ENCODE measurements around the gene PLXNA4.

The PLXNA4 gene

DNA sequence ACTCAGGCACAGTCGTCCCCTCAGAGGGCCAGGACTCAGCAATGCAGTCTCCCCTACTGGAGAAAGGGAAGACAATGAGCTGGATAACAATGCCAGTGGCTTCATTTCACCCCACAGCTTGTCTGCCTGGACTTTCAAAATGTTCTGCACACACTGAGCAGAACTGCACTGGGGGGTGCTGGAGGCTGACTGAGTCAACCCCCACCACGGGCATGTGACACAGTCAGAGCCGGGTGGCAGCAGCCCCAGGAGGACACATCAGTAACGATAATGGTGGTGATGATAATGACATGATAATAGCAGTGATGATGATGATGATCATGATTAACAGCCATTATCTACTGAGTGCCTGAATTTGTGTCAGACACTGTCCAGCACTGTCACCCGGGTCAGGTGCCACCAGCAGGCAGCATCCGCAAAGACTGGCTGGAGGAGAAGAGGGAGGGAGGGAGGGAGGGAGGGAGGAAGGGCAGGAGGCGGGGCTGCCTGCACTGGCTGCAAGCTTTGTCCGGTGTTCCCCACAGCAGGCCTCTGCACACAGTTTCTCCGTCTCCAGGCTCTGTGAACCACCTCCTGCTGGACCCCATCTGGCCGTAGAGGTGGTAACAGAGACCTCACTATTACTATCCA lies 67.4 kb downstream of the PLXNA4 start:
- no peak overlapping the region for H2AFZ ChIP-seq (ENCODE audit: low read depth, low read length, severe bottlenecking)
- H3K4me3 ChIP-seq (ENCODE audit: insufficient read depth, low read length, poor library complexity, severe bottlenecking) = no peak overlapping the region
- H3F3A ChIP-seq (ENCODE audit: insufficient read depth) = no peaks in the 10 kb centered on the region
- TF ChIP-seq EZH2phosphoT487 (conservative IDR thresholded peaks at IDR 0.05; ENCODE audit: low read length) = no peak
- TF ChIP-seq, protein P1, sequence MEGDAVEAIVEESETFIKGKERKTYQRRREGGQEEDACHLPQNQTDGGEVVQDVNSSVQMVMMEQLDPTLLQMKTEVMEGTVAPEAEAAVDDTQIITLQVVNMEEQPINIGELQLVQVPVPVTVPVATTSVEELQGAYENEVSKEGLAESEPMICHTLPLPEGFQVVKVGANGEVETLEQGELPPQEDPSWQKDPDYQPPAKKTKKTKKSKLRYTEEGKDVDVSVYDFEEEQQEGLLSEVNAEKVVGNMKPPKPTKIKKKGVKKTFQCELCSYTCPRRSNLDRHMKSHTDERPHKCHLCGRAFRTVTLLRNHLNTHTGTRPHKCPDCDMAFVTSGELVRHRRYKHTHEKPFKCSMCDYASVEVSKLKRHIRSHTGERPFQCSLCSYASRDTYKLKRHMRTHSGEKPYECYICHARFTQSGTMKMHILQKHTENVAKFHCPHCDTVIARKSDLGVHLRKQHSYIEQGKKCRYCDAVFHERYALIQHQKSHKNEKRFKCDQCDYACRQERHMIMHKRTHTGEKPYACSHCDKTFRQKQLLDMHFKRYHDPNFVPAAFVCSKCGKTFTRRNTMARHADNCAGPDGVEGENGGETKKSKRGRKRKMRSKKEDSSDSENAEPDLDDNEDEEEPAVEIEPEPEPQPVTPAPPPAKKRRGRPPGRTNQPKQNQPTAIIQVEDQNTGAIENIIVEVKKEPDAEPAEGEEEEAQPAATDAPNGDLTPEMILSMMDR (IDR thresholded peaks at IDR 0.05; ENCODE audit: insufficient read depth, low read length, poor library complexity, severe bottlenecking) = no peak
- H4K20me1 ChIP-seq (ENCODE audit: low read depth, low read length) = no peaks in the 10 kb centered on the region
- no peak overlapping the region for H3K9ac ChIP-seq (ENCODE audit: low read length)
- H3K9me2 ChIP-seq (replicated peaks; ENCODE audit: insufficient read depth, low read length) = no peaks in the 10 kb centered on the region
- no peaks in the 10 kb centered on the region for H3K36me3 ChIP-seq (ENCODE audit: low read length)
- no peaks in the 10 kb centered on the region for H3K27me3 ChIP-seq (ENCODE audit: low read length)
- H3K4me2 ChIP-seq (ENCODE audit: low read depth, low read length, poor library complexity, severe bottlenecking) = no peak overlapping the region
- H3K79me2 ChIP-seq (ENCODE audit: insufficient read depth, low read length) = no peaks in the 10 kb centered on the region
- no peaks in the 10 kb centered on the region for H3K9me3 ChIP-seq (ENCODE audit: insufficient read depth, low read length)
- H3K27ac ChIP-seq (ENCODE audit: low read depth, low read length) = no peak overlapping the region

- Histone ChIP-seq H3K36me3 (ENCODE audit: low read length) (no peaks in the 10 kb centered on the region), H3K9ac (ENCODE audit: low read length) (no peak overlapping the region), H4K20me1 (ENCODE audit: low read depth, low read length) (no peaks in the 10 kb centered on the region), H3K27ac (ENCODE audit: low read depth, low read length) (no peak overlapping the region), H2AFZ (ENCODE audit: low read depth, low read length, severe bottlenecking) (no peak overlapping the region), H3K4me3 (ENCODE audit: insufficient read depth, low read length, poor library complexity, severe bottlenecking) (no peak overlapping the region), H3K9me3 (ENCODE audit: insufficient read depth, low read length) (no peaks in the 10 kb centered on the region), H3K4me2 (ENCODE audit: low read depth, low read length, poor library complexity, severe bottlenecking) (no peak overlapping the region), H3K27me3 (ENCODE audit: low read length) (no peaks in the 10 kb centered on the region), H3K9me2 (replicated peaks; ENCODE audit: insufficient read depth, low read length) (no peaks in the 10 kb centered on the region), H3F3A (ENCODE audit: insufficient read depth) (no peaks in the 10 kb centered on the region), H3K79me2 (ENCODE audit: insufficient read depth, low read length) (no peaks in the 10 kb centered on the region)
- TF ChIP-seq, protein P1 (IDR thresholded peaks at IDR 0.05; ENCODE audit: insufficient read depth, low read length, poor library complexity, severe bottlenecking) = no peak
- TF ChIP-seq EZH2phosphoT487 (conservative IDR thresholded peaks at IDR 0.05; ENCODE audit: low read length) = no peak
Measured at GRCh38 chr7:132504852-132505251, 71.4 kb downstream of the PLXNA4 start.

GRCh38 chr7:132504071-132504470 lies 72.2 kb downstream of the PLXNA4 start:
- Histone ChIP-seq H3K79me2 (ENCODE audit: insufficient read depth, low read length) (no peaks in the 10 kb centered on the region), H3K36me3 (ENCODE audit: low read length) (no peaks in the 10 kb centered on the region), H3K27me3 (ENCODE audit: low read length) (no peaks in the 10 kb centered on the region), H3K9ac (ENCODE audit: low read length) (no peak overlapping the region), H3K4me3 (ENCODE audit: insufficient read depth, low read length, poor library complexity, severe bottlenecking) (no peak overlapping the region), H3K27ac (ENCODE audit: low read depth, low read length) (no peak overlapping the region), H3K9me3 (ENCODE audit: insufficient read depth, low read length) (no peaks in the 10 kb centered on the region), H4K20me1 (ENCODE audit: low read depth, low read length) (no peaks in the 10 kb centered on the region), H2AFZ (ENCODE audit: low read depth, low read length, severe bottlenecking) (no peak overlapping the region), H3K9me2 (replicated peaks; ENCODE audit: insufficient read depth, low read length) (no peaks in the 10 kb centered on the region), H3F3A (ENCODE audit: insufficient read depth) (no peaks in the 10 kb centered on the region), H3K4me2 (ENCODE audit: low read depth, low read length, poor library complexity, severe bottlenecking) (no peak overlapping the region)
- TF ChIP-seq, protein P1 (IDR thresholded peaks at IDR 0.05; ENCODE audit: insufficient read depth, low read length, poor library complexity, severe bottlenecking) = no peak
- TF ChIP-seq EZH2phosphoT487 (conservative IDR thresholded peaks at IDR 0.05; ENCODE audit: low read length) = no peak
